HG03064 (cell line): ENCODE results near the gene UGT1A3.

Experiments
- ATAC-seq: cut with Tn5 transposase; IDR thresholded peaks from one replicate; pipeline ENCODE4 v1.9.1; 2021; ENCODE audit warnings: low read depth; ENCODE audit not compliant: unreplicated experiment

UGT1A3 gene

DNA sequence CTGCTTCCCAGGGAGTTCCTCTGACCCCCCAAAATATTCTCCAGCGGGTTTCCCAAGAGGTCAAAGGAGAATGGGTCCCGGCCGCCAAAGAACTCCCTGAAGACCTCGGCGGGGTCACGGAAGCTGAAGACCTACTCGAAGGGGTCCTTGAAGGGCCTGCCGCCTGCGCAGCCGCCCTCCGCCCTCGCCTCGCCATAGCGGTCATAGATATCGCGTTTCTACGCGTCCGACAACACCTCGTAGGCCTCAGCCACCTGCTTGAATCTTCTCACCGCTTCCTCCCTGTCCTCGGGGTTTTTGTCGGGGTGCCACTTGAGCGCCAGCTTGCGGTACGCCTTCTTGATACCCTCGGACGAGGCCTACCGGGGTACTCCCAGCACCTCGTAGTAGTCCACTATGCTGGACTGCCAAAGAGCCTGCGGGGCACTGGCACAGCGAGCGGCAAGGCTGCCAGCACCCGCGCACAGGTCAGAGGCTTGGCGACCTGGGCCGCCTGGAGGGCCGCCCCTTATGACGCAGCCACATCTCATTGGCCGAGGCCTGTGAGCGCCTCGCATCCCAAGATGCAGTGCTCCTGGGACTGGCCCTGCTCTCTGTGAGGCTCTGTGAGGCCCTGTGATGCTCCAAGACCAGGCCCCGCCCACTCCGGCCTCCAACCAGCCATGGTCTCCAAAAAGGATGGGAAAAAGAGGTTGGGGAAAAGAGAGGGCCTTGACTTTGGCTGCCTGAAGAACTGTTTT is 26.2 kb downstream of the UGT1A3 start:
- no peak for ATAC-seq

DNA sequence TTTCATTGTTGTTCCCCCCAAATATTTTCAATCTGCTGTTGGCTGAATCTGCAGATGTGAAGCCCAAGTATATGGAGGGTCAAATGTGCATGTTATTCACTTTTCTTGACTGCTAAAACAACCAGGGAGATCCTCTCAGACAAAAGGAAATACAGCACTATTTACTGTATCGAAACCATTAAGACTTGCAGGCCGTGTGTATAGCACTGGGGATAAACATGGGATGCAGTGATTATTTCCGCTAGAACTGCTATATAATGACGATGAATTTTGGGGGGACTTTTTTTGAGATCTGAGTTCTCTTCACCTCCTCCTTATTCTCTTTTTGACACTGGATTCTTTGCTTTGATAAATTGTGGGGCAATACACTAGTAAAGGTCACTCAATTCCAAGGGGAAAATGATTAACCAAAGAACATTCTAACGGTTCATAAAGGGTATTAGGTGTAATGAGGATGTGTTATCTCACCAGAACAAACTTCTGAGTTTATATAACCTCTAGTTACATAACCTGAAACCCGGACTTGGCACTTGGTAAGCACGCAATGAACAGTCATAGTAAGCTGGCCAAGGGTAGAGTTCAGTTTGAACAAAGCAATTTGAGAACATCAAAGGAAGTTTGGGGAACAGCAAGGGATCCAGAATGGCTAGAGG is 27.7 kb downstream of the UGT1A3 start:
- no peak for ATAC-seq

DNA sequence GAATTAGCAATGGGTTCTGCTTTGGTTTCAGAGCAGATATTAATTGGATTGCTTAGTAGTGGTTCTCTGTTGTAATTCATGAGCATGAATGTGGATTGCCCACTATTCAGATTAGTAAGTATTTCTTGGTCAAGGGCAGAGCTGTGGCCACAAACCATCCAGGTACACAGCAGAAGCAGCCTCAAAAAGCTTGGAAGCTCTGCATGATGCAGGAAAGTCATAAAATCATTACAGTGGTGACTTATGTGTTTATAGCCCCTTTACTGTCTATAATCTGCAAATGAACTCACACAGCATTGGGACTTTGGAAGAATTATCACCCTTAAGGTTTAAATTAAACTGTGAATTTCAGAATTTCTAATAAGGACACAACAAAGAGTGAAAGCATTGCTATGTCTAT is 29.3 kb downstream of the UGT1A3 start:
- no peak for ATAC-seq

DNA sequence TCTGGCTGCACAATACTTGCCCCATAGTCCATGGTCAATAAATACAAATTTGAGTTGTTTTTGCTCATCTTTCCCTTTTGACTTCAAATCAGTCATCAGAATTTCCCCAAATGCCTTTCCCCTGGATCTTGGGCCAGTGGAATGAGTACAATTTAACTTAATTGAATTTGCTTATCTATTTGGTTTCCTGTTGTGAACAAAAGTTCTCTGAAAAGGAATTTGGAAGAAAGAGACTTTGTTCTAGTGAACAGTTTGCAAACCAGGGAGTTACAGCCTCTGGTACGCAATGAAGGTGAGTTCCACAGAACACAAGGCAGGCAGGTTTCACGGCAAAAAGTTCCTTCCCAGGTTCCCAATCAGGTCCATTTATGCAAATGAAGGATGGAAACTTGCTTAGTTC is 30.0 kb downstream of the UGT1A3 start:
- no peak for ATAC-seq

DNA sequence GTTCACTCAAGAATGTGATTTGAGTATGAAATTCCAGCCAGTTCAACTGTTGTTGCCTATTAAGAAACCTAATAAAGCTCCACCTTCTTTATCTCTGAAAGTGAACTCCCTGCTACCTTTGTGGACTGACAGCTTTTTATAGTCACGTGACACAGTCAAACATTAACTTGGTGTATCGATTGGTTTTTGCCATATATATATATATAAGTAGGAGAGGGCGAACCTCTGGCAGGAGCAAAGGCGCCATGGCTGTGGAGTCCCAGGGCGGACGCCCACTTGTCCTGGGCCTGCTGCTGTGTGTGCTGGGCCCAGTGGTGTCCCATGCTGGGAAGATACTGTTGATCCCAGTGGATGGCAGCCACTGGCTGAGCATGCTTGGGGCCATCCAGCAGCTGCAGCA is 31.2 kb downstream of the UGT1A3 start, which contains the start of gene UGT1A1:
TSS of gene UGT1A1 (plus strand) at position 228 of the 400 bp plus-strand sequence. CDS start at position 246, 18 bp downstream.
- ATAC-seq = no peak

DNA sequence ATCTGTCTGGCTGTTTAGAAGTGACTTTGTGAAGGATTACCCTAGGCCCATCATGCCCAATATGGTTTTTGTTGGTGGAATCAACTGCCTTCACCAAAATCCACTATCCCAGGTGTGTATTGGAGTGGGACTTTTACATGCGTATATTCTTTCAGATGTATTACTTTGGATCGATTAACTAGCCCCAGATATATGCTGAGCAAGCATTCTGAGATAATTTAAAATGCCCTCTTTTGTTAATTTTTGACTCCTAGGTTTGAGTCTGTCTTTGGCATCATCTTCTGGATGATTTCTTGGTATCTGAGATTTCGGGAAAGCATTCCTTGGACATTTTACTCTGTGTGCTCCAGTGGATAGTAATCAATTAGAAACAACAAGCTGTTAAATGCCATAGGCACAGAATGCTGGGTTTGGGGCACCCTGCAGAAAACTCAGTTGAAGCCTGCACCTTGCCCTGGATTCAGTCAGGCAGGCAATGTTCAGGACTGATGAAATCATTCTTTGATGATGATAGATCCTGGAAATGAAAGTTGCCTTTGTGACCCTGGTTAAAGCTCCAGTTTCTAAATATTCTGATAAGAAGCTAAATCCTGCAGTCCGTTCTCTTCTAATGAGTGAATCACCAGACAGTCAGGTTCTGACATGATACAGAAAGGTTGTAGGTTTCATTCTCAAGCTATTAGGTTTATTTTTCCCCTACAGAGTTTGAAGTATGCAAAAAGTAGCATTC is 32.4 kb downstream of the UGT1A3 start:
- ATAC-seq = no peak

DNA sequence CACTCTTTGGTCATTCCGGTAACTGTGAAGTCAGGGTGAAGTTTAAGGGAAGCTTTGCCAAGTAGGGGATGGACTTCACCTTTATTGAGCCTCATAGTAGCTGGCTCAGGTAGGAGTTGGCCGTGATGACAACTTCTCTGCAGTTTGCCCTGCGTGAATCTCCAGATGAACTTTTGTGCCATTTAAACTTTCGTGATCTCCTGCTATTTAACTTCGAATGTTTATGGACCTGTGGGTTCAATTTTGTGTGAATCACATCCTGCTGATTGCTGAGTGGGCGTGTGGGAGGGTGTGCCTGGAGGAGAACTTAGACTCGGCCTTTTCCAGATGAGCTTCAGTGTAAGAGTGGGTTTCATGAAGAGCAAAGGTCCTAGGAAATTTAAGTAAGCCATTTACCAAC is 35.4 kb downstream of the UGT1A3 start:
- ATAC-seq = no peak

- ATAC-seq = no peak
These were observed 35.9 kb downstream of the UGT1A3 start for GRCh38 chr2:233764761-233765160.

DNA sequence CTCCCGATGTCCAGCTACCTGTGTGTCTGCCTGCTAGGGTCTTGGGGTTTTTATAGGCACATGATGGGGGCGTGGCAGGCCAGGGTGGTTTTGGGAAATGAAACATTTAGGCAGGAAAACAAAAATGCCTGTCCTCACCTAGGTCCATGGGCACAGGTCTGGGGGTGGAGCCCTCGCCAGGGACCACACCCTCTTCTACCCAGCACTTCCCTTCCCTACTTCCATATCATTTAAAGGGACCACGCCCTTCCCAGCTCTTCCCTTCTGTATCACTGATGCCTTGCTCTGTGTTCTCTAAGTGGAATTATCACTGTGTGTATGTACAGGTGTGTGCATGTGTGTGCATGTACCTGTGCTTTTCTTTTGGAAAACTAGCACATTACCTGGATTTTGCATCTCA is 37.6 kb downstream of the UGT1A3 start:
- no peak for ATAC-seq

GRCh38 chr2:233768076-233768475 is 39.2 kb downstream of the UGT1A3 start:
- no peak for ATAC-seq

- ATAC-seq = no peak
These were observed 40.4 kb downstream of the UGT1A3 start for GRCh38 chr2:233769260-233769659.

DNA sequence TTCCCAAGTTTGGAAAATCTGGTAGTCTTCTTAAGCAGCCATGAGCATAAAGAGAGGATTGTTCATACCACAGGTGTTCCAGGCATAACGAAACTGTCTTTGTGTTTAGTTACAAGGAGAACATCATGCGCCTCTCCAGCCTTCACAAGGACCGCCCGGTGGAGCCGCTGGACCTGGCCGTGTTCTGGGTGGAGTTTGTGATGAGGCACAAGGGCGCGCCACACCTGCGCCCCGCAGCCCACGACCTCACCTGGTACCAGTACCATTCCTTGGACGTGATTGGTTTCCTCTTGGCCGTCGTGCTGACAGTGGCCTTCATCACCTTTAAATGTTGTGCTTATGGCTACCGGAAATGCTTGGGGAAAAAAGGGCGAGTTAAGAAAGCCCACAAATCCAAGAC is 43.3 kb downstream of the UGT1A3 start:
- ATAC-seq = no peak

DNA sequence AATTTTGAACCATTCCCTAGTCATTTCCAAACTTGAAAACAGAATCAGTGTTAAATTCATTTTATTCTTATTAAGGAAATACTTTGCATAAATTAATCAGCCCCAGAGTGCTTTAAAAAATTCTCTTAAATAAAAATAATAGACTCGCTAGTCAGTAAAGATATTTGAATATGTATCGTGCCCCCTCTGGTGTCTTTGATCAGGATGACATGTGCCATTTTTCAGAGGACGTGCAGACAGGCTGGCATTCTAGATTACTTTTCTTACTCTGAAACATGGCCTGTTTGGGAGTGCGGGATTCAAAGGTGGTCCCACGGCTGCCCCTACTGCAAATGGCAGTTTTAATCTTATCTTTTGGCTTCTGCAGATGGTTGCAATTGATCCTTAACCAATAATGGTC is 43.7 kb downstream of the UGT1A3 start:
- ATAC-seq = no peak

GRCh38 chr2:233773854-233774253 is 45.0 kb downstream of the UGT1A3 start:
- no peak for ATAC-seq

DNA sequence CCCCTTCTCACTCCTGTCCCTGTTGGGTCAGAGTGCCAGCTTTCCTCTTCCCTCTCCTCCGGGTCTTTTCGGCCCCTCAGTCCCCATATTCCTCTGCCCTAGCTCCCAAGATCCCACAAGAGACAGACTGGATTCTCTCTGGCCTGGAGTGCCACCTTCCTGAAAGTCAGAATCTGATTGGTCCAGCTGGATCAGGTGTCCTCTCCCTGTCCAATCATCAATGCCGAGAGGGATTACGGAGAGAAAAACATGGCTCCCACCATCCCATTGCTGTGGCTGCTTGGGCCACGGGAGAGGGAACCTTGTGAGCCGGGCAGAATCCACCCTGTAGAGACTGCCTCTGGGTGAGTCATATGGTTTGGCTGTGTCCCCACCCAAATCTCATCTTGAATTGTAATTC is 46.6 kb downstream of the UGT1A3 start:
- no peak for ATAC-seq

GRCh38 chr2:233778030-233778429 is 49.2 kb downstream of the UGT1A3 start, which contains the start of gene MROH2A:
TSS of gene MROH2A (plus strand) at chr2:233778330. CDS start at chr2:233779359, 1,029 bp downstream.
- ATAC-seq = no peak

DNA sequence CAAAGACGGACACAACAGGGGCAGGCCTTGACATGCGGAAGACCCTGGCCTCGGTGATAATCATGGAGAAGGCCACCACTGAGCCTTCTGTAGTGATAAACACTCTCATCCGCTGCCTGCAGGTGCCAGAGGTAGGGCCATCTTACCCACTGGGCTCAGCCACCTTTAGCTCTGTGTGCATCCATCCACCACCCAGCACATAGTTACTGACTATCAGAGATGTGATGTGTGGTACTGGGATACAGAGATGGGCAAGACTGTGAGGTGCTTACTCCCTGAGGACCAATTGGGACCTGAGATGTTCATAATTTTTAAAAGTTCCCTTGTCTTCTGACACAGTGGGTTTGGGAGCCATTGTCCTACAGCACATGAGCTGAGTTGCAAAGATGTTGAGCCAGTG is 50.9 kb downstream of the UGT1A3 start:
- ATAC-seq = no peak

DNA sequence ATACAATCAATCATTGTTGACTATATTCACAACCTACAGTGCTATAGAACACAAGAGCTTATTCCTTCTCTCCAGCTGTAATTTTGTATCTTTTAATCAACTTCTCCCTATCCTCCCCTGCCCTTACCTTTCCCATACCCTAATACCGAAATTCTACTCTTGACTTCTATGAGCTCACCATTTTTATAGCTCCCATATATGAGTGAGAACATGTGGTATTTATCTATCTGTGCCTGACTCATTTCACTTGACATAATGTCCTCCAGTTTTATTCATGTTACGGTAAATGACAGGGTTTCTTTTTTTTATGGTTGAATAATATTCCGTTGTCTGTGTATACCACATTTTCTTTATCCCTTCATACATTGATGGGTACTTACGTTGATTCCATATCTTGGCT is 51.9 kb downstream of the UGT1A3 start:
- ATAC-seq = no peak

DNA sequence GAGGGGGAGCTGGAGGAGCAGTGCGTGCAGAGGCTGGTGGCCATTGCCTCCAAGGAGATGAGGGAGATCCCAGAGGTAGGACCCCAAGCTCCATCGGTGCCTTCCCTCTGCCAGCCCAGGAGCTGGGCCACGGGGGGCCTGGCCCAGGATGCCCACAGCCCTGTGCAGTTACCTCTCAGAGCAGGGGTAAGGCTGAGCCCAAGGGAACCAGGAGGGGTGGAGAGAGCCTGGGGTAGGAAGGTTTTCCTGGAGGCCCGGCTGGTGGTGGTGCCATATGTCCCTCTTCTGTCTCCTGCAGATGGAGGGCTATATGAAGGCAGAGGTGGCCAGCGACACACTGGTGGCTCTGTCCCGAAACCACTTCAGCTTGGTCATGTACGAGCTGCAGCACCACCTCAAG is 60.7 kb downstream of the UGT1A3 start:
- no peak for ATAC-seq

GRCh38 chr2:233791151-233791882 is 62.5 kb downstream of the UGT1A3 start:
- no peak for ATAC-seq

GRCh38 chr2:233791883-233792329 is 63.1 kb downstream of the UGT1A3 start:
- no peak for ATAC-seq
